HG03354 (cell line): ENCODE results near the gene SORCS2.

Experiments
- ATAC-seq: cut with Tn5 transposase; IDR thresholded peaks from one replicate; pipeline ENCODE4 v1.9.1; 2021; ENCODE audit warnings: mild to moderate bottlenecking; ENCODE audit not compliant: unreplicated experiment, poor library complexity, severe bottlenecking

SORCS2 gene

DNA sequence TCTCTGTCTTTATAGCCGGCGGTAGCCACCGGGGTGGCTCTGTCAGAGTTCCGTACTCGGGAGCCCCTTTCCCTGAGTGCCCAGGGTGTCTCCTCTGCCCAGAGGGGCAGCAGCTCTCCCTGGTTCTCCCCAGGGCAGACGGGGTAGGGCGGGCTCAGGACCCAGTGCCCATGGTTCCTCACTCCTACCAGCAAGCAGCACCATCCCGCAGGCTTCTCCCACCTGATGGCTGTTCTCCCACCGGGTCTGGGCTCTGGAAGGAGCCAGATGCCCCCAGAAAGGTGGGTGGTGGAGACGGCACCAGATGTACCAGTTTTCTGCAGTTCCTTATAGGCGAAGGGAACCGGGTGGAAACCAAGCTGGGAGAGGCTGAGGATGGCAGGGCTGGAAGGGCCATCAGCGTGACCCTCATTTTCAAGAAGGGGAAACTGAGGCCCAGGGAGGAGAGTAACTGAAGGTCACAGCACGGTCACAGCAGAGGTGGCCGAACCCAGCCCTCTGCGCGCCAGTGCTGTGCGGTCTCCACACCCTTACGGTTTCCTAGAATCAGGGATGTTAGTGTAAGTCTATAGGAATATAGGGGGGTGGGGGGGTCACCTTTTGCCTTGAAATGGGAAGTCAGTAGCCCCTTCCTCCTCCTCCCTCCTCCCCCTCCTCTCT is 548.7 kb downstream of the SORCS2 start:
- ATAC-seq = no peak

DNA sequence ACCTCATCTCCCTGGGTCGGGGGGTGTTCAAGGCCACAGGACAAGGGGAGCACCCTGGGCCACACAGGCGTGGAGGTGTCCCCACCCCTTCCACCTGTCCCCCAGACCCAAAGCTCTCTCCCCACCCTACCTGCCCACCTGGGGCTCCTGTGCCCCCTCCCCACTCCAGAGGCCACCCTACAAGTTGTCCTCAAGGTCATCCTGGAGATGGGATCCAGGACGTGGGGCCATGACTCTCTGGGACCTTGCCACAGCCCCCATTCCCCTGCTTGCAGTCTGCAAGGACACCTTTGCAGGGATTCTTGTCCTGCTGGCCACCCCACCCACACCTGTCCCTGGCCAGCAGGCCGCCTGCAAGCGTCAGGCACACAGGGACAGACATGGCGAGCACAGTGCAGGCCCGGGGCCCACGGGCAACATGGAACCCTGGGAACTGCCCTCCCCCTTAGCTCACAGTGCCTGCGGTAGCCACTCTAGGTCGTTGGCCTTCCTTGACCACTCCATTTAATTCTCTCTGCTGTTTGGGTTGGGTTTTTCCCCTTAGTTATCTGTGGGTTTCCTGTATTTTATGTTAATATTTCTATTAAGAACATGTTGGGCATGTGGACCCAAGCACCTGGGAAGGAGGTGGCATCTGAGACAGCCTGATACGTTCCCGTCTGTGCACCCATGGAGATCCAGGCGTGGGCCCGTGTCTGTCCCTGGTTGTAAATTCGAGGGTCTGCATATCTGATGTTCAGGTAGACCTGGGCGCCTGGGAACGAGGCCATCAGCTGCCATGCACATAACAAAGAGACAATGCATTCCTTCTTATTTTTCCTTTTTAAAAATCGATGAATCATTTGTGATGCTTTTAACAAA is 549.8 kb downstream of the SORCS2 start:
- ATAC-seq = no peak

DNA sequence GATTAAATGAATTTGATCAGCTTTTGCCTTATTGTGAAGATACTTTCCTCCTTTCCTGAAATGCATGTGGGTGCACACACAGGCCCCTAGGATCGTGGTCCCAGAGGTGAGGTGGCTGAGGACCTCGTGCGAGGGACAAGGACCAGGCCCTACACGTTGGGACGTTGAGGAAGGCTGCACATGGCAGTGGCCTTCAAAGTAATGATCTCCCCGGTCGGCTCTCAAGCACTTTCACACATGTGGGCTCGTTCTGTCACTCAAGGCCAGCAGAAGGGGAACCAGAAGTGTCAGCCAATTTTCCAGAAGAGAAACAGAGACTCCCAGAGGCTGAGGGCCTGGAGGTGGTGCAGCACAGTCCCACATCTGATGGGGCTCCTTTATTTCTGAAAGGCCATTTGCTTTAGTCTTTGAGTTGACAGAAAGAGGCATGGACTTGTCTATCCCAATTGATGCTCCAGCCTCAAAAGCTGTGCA is 550.5 kb downstream of the SORCS2 start:
- no peak for ATAC-seq

DNA sequence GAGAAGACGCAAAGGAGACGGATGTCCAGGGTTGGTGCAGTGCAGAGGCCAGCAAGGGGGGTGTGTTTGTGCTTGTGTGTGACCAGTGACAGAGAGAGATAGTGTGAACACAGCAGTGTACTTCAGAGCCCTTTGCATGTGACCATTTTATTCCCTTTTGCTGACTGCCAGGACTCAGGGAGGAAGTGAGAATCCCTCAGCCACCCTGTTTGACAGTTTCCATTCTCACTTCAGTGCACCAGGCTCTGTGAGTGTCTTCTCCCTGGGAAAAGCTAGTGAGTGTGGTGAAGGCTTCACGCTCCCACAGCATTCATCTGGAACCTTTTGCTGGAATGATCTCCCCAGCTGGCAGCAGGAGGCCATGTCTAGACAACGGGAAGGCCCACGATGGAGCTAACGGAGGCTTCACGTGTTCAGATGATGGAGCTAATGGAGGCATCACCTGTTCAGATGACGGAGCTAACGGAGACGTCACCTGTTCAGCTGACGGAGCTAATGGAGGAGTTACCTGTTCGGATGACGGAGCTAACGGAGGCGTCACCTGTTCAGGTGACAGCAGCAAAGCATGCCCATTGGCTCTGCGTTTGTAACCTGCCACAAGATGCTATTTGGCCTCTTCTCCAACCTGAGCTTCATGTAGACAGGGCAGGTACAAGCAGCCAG is 551.9 kb downstream of the SORCS2 start:
- ATAC-seq = no peak

DNA sequence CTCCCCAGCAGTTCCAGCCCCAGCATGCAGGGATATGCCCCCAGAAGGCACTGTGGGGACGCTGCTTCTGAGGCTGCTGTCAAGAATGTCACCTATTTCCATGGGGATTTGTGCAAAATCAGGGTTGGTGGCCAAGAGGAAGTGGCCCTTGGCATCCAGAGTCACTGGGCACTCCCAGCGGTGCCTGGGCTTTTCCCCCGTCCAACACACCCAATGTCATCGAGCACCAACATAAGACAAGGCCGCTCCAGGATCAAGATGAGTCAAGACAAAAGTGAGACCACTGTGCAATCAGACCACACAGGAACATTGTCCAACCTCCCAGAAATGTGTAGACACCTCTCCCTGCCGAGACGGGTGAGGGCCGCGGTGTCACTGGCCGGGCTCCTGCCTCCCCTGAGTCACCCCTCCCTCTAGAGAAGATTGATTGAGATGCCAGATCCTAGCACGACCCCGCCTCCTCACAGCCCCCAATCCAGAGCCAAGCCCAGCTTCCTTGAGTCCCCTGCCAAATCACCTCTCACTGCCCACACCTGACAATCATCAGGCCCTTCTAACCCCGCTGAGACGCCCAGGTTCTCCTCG is 553.1 kb downstream of the SORCS2 start:
- ATAC-seq = no peak

DNA sequence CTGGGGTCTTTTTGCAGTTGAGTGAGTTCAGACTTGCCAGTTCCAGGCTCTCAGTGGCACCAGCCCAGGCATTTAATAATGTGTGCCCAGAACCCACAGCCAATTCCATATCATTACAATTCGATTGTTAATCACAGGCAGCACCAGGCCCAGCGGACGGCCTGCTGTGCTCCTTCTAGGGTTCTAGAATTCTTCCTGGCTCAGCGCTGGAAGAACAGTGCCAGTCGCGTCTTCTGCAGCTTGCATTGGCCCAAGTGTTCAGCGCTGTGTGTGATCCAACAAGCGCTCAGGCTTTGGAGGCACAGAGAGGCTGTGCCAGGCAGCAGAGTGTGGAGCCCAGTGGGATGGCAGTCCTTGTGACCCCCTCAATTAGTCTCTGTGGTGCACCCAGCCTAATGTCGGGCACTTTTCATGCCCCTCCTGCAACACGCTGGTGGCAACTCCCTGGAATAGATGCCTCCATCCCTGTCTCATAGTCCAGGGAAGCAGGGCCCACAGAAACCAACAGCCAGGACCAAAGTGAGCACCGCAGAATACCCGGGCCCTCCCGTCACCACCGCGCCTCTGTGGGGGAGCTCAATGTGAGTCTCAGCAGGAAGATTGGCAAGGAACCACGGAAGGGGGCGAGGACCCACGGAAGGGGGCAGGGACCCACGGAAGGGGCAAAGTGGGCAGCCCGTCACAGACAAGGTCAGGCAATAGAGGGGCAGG is 554.2 kb downstream of the SORCS2 start:
- ATAC-seq = no peak

DNA sequence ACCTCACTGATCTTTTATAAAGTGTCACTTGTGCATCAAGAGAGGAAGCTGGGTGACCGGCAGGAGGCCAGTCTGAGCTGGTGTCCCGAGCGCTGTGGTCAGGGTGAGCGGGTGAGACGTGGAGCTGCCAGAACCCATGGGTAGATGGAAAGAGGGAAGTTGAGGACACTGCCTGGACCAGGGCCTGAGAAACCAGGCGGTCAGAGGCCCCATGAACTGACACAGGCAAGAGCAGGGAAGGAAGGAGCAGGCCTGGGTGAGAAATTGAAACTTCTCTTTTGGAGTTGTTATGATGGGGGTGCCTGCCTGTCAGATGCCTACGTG is 554.7 kb downstream of the SORCS2 start:
- ATAC-seq = no peak

DNA sequence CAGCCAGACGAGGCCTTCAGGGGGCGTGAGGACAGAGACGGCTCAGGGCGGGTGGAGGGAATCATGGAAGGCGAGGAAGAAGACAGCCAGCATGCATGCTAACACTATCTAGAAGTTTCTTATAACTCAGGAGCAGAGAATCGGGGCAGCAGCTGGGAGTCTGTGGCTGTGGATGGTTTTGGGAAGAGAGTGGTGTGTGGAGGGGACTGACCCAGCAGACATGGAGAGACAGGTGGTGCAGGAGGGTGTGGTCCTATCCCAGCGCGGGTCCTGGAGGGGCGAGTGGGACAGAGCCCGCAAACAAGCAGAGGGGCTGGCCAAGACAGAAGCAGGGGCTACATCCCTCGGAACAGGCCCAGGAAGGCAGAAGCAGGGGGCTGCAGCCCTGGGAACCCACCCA is 555.2 kb downstream of the SORCS2 start:
- no peak for ATAC-seq

DNA sequence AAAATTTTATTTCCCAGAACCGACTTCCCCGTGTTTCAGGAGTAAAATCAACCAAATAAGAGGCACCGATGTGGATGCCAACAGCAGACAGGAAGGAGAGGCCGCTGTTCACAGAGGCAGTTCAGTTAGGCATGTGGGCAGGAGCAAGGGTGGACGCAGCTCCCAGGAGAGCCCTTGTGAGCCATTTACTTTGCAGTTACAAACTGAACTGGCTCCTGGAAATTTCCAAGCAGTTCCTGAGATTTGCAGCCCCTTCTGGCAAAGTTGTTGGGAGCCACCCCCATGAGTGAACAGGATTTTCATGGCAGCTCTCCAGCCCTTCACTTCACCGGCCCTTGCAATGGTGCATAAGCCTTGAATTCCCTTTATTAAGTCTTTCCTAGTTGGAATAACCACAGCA is 558.2 kb downstream of the SORCS2 start:
- ATAC-seq = no peak

DNA sequence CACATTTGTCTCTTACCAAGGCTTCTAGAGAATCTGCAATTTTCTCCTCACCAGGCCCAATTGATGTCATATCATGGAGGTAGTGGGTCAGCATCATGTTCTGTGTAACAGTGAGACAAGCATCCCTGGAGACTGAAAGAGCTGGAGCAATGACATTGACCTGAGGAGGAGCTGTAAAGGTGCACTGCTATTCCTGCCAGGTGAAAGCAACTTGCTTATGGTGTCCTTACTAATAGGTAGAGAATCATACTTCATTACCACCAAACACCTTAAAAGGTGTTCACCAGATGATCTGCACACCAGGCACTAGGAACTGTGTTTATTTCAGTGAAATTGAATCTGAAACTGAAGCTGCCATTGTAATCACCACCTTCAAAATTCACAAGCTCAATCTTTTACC is 558.6 kb downstream of the SORCS2 start:
- ATAC-seq = no peak

DNA sequence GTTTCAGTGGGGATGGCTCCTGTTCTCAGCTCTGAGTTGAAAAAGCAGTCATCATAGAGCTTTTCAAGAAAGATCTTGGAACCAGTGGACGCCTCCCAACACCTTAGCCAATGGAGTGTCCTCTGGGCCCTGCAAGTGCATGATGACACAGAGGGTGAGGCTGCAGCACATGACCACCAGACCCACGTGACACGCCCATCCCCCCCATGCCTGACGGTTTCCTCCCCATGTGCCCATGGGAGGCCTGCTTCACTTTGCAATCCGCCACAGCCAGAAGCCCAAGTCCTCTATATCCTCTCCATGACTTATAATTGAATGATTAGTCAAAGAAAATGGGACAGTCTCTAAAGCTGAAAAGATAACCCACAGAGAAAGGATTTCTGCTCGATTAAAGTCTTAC is 560.3 kb downstream of the SORCS2 start:
- no peak for ATAC-seq

DNA sequence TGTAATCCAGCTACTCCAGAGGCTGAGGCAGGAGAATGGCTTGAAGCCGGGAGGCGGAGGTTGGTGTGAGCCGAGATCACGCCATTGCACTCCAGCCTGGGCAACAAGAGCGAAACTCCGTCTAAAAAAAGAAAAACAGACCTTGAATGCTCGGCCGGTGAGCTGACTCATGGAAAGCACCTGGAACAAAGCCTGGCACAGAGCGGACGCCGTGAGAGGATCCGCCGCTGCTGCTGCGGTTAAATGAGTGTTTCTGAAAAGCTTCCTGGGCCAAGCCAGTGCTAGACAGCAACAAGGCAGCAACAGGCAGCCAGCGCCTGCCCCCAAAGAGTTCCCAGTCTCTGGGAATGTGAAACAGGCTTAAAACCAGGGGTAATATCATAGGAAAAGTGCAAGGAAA is 560.9 kb downstream of the SORCS2 start:
- no peak for ATAC-seq

DNA sequence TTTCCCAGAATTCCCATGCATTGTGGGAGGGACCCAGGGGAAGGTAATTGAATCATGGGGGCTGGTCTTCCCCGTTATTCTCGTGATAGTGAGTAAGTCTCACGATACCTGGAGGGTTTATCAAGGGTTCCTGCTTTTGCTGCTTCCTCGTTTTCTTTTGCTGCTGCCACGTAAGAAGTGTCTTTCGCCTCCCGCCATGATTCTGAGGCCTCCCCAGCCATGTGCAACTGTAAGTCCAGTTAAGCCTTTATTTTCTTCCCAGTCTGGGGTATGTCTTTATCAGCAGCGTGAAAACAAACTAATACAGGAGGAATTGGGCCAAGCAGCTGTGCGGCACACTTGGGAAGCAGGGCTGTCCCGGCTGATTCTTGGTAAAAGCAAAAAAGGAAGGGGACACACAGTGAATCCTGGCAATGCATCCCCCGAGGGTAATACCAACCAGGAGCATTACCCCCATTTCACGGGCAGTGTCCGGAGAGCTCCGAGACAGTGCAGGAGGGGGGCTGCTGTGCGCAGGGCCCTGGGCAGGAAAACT is 561.7 kb downstream of the SORCS2 start:
- ATAC-seq = no peak

DNA sequence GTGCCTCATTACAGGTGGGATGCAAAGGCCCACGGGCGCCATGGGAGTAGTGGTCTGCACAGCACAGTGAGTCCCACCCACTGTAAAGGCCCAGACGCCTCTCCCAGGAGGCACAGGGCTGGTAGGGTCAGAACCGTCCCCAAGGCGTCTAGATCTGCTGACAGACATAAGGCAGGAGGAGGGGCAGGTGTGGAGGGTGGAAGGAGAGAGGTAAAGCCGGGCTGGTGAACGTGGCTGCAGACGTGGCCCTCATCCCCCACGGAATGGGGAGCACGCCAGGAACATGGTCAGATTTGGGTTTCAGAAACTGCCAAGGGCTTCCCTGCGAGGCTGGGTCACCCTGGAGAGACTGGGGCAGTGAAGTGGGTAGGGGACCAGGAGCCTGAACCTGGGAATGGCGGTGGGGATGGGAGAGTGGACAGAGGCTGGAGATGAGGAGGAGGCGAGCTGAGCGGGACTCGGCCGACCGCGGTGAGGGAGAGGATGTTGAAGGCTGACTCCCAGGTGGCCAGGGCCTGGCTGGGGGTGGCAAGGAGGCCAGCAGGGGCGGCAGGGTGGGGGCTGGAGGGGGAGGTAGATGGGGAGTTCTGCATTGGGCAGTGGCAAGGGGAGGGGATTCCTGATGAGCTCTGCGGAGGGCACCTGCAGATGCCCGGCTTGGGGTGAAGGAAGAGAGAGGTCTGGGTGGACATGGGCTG is 562.4 kb downstream of the SORCS2 start:
- ATAC-seq = no peak

DNA sequence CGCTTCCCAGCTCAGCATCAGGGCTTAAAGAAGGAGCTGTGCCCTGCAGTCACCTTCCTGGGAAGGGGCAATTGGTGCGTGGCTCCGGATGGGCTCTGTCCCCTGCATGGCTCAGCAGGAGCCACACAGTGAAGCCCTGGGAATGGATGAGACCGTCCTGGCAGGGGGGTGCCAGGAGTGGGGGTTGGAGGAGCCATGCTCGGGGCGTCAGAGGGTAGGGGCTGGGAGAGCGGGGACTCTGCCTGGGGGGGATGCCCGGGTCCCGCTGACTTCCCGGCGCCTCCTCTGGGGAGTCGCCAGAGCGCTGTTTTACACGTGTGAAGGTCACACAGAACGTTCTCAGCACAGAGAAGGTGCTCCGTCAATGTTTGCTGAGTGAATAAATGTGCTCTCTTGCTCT is 563.2 kb downstream of the SORCS2 start:
- no peak for ATAC-seq

DNA sequence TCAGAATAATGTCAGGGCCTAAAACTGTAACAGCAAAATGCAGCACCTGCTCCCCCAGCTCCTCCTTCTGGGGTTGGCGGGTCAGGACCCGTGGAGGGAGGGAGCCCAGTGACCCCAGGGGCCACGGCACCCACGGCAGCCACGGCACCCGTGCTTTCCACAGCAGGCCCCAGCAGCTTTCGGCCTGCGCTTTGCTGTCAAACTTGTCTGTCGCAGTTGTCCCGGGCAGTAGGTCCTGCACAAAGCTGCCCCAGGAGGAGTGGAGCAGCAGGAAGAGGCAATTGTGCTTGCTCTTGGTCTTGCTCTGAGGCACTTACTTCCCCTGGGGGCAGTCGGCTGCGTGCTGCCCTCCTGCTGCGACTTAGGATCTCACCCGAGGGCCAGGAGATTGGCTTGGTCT is 563.7 kb downstream of the SORCS2 start:
- ATAC-seq = no peak

DNA sequence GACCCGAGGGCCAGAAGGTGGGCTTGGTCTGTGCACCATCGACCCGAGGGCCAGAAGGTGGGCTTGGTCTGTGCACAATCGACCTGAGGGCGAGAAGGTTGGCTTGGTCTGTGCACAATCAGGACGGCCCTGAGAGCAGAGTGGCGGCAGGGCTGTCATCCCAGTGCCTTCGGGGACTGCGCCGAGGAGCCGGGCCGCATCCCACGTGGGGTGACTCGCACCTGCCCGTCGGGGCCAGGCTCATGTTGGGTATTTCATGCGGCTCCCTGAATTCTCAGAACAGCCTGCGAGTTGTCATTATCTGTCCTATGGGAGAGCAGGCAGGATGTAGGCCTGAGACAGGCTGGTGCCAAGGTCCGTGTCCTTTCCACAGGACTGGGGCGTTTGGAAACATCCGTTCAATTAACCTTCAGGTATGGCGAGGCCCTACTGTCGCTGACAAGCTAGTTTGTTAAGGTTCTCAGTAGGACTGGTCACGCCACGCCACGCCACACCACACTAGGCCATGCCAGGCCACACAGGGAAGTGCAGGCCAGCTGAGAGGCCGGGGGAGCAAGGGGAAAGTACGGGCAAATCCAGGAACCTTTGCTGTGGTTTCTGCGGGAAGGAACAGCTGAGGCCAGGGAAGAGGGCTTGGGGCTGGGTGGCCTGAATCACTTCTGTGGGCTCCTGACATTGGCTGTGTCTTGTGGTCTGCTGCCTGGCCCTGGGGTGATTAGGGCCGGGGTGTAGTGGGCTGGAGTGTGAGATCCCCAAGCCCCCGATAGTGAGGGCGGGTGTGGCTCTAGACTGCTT is 564.4 kb downstream of the SORCS2 start:
- no peak for ATAC-seq
